Globus pallidus (tissue), 1 donor: ENCODE results near the gene ADPRM.

Experiments
- DNase-seq: peaks from one replicate; pipeline ENCODE4 v3.0.0-alpha.2; 2015; ENCODE audit warnings: low spot score

Gene ADPRM

DNA sequence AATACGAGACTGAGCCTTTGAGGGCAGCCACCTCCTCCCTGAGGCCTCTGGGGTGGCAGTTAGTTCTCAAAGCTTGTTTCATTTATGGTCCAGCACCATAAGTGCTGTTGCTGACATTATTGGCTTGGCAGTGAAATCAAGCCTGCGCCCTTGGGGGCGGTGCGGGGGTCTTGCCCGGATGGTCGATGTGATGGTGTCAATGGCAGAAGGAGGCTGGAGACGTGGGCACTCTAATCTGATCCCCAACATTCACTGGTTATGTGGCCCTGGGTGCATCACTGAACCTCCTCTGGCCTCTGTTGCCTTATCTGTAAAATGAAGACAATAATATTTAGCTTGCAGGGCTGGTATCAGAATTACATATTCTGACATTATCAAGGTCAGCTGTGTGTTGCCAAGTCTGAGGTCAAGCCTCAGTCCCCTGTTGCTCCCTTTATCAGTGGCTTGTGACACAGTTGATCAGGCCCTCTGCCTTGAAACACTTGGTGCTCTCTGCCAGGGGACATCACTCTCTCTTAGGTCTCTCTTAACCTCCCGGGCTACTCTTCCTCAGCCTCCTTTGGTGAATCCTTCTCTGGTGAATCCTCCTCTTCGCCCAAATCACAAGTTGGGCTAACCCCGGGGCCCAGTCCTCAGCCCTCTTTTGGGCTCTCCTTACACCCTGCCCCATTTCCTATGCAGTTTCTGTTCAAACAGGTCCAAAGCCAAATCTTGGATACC is 44.2 kb downstream of the ADPRM start:
- DNase-seq: no peak

DNA sequence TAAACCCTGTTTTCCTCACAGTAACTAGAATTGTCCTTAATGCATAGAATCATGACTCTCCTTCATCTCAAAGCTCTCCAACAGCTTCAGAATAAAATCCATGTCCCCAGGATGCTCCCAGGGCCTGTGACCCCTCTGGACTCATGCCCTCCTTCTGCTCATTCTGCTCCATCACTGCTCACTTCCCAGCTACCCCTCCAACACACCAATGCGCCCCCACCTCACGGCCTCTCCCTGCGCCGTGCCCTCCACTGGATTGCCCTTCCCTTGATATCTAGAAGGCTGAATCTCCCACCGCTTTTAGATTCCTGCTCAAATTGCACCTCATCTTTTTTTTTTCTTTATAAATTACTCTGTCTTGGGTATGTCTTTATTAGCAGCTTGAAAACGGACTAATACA is 45.0 kb downstream of the ADPRM start:
- no peak for DNase-seq

DNA sequence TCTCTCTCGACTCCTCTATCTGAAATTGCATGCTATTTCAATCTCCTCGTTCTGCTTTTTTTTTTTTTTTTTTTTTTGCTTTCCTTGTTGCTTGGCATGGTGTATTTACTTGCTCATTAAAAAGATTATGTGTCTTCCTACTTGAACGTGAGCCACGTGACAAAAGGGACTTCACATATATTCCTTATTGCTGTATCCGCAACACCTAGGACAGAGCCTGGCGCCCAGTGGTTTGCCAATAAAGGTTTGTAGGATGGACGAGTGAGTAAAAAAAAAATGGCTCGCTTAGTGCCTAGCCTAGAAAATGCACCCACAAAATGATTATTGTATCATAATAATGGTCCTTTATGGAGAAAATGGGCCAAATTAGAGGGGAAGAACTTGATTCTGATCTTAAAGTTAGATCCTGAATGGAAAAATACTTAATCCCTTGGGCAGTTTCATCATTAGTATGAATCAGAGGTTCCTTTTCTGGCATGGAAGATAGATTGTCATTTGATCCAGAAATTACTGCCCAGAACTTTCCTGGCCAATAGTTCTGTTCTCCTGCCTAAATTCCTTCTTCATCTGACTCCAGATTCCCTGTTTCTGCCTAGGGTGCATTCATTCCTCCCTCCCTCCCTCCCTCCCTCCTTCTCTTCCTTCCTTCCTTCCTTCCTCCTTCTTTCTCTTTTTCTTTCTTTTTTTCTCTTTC is 46.1 kb downstream of the ADPRM start:
- peak; percentile 48 for DNase-seq

DNA sequence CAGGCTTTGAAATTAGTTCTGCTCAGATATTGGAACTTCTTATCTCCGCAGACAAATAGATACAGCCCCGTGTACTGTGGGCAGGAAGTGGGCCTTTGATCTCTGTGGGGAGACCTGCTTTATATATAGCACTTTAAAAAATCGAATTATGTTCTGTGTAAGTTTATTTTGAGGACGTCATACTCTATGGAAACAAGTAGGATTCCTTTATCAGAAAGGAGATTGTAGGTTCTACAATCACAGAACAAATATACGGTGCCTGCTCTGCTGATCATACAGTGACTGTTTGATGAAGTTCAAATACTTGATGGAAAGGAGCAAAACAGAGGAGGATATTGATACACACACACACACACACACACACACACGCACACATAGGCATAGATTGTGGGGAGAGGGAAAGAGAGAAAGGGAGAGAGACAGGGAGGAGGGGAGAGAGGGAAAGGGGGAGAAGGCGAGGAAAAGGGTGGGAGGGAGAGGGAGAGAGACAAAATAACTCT is 47.2 kb downstream of the ADPRM start:
- no peak for DNase-seq

DNA sequence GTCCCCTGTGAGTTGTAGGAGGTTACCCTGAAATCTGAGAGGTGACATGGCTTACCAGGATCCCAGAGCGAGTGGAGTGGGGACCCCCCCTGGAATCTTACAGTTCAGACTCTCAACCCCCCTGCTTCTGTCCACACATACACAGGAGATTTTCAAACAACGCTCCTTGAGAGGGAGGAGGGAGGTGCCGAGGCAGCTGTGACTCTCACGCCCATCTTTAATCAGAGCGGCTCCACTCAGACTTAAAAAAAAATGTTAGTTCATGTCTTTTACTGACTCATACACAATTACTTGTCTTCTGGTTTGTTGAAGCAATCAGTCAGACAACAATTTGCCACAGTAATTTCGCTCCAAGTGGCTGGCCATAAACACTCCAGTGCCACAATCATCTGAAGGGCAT is 47.8 kb downstream of the ADPRM start:
- DNase-seq: no peak

DNA sequence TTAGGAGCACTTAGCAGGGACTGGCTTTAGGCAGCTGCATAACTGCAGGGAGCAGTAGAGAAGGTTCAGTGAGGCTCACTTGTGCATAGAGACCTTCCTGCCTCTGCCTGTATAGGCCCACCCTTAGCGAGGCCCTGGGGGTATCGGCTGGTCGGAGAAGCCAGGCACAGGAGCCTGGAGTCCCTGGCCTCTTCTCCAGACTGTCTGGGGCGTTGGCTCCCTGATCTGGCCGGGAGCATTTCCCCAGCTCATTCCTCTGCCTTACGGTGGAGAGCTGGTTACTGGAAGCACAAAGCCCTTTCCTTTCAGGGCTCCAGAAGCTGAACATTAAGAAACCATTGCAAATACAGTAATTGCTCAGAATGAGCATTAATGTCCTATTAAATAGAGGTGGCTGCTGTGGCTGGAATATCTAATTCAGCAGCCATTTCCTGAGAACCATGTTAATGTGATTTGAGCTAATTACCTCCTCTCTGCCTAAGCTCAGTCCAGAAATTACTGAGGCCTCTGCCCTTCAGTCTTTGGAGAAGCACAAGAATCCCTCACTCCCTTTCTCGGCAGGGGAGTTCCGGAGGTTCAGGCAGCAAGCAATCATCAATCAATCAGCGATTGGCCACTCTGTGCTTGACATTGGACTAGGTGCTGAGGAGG is 51.3 kb downstream of the ADPRM start:
- no peak for DNase-seq

DNA sequence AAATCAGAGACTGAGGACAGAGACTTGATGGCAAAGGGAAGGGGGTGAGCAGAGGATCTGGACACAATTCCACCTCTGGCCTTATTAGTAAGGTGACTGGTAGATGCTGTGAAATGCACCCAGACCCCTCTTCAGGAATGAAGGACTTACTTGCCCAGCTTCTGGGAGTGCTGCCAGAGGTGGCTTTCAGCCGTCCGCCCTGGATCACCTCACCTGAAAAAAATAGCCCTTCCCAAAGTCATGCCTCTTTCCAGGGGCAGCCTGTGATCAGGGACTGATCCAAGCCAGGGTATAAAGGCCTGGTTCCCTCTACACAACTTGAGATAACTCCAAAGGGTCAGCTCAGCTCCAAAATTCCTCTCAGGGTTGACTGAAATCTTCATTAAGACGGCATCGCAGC is 52.8 kb downstream of the ADPRM start:
- DNase-seq: no peak

DNA sequence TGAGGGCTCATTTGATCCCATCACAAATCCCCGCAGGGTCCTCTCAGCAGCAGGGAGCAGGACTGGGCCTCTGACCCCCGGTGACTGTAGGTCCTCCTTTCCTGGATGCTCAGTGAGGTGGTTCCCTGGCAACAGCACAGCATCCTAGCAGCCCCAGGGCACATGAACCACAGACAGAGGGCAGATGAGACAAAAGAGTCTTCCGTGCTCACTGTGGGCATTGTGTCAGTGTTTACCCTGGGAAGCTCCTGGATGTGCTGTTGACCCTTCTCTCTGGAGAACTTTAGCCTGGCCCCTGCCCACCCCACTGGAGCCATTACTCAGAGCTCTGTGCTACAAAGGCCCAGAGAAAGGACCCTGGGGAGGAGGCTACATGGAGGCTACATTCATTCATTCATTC is 54.2 kb downstream of the ADPRM start:
- DNase-seq: no peak

DNA sequence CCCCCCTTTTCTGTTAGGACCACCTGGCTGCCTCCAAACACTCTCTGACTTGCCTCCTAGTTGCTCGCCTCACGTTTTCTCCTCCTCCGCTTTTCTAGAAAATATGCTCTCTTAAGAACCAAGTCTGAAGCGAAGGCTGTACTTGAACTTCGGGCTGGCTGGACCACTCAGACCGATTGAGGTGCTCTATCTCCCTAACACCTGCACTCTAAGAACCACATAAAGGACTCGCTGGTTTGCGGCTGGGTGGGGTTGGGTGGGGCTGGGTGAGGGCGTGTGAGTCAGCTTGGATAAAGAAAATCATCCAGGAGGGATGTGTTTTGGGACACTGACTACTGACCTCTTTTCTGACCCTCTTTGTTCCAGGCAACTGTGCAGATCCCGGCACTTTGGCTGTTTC is 55.3 kb downstream of the ADPRM start:
- DNase-seq: no peak

DNA sequence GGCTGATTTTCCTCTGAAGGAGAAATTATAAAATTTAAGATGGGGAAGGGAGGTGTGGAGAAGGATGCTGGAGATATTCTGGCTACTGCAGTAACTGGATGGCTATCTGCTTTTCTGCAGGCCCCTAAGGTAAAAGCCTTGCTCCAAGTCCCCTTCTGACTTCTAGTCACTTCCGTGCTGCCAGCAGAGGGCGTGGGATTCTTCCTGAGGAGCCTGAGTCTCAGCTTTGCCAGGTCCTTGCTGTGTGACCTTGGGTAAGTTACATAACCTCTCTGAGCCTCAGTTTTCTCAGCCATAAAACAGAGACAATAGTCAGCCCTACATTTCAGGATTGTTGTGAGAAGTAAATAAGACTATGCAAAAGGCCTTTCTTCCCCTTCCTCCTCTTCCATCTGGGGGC is 56.7 kb downstream of the ADPRM start:
- DNase-seq: no peak

DNA sequence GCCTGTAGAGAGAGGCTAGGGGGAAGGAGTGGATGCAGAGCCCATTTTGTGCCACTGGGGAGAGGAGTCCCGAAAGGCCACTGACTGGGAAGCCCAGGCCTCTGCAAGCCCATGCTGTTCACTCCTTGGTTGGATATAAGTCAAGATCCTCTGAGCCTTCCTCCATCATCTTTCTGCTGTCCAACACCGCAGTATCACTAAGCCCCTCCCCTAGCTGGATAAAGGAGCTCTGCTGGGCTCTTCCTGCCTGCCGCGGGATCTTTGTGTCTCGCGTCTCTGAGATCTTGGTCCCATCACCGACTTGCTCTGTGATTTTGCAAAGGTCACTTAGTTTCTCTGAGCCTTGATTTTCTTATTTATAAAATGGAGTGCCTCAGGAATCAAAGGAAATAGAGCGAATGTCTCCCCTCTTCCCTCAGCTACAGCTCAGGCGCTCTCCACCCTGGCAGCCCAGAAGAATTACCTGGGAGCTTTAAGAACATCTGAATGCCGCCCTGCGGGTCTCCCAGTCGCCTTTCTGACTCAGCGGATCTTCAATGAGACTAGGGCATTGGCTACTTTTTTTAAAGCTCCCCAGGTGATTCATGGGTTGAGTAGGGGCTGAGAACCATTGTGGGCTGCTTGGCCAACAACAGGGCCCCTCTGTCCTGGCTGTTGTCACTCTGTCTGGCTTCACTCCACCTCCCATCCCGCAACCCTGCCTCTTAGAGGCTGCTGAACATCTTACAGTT is 57.6 kb downstream of the ADPRM start:
- DNase-seq: no peak

DNA sequence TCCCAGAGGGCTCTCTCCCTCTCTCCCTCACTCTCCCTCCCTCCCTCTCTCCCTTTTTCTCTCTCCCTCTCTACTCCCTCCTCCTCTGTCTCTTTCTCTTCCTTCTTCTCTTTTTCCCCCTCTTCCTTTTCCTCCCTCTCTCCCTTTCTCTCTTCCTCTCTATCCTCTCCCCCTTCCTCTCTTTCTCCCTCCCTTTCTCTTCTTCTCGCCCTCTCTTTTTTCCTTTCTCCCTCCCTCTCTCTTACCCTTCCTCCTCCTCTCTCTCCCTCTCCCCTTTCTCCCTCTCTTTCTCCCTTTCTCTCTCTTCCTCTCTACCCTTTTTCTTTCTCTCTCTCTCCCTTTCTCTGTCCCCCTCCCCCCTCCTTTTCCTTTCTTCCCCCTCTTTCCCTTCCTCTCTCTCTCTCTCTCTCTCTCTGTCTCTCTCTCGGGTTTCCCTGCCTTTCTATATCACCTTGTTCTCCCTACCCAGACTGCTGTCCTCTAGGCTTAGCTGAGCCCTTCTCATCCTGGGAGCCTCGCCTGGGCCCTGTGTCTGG is 58.3 kb downstream of the ADPRM start:
- DNase-seq: no peak

DNA sequence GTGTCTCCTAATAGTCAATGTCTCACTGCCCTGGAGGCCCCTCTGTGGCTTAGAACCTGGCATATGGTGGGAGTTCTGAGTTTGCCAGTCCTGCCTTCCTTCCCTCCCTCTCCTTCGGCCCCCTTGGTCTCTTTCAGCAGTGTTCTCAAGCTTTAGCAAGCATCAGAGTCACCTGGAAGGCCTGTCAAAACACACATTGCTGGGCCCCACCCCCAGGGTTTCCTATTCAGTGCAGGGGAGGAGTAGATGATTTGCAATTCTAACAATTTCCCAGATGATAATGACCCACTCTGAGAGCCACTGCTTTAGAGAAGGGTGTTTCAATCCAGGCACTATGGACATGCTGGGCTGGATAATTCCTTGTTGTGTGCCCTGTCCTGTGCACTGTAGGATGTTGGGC is 58.8 kb downstream of the ADPRM start:
- DNase-seq: no peak

DNA sequence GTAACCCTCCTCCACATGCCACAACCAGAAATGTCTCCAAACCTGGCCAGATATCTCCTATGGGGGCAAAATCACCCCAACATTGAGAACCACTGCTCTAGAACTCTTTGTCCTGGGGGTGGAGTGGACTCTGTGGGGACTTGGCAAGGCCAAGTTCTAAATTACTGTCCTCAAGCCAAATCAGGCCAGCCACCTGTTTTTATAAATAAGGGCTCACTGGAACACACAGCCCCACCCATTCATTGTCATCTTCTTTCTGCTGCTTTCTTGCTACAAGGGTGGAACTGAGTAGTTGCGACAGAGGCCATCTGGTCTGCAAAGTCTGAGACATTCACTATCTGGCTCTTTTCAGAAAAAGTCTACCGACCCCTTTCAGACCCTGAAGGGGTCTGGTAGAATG is 59.2 kb downstream of the ADPRM start:
- DNase-seq: no peak

DNA sequence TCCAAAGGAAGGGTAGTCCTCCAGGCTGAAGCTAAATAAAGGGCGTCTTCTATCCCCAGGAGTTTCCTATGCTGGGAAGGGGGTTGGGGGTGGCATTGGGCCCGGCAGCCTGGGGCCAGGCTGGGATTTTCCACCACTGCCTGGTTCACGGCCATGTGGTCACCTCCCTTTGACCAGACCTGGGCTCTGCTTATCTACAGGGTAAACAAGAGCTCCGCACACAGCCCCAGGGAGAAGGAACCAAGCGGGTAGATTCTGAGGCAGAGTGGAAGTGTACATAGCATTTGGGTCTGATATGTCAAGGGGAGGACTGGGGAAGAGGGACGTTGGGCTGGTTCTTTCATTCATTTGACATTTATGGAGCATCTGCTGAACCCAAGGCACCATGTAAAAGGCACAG is 59.7 kb downstream of the ADPRM start:
- DNase-seq: no peak

DNA sequence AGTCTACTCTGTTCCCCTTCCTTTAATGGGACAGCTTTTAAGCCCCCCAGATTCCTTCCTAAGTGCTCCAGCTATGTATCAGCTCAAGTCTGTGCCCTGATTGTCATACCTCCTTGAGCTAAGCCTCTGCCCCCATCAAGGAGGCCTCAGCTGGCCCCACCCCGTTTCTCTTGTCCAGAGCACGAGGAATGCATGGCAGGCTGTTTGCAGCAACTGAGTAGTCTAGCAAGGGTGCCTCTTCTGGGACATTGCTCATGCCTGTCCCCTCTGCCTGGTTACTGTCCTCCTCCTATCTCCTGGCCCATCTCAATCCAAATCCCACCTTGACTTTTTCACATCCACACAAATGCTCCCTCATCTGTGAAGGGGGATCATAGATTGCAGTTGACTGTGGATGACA is 60.3 kb downstream of the ADPRM start:
- DNase-seq: no peak

DNA sequence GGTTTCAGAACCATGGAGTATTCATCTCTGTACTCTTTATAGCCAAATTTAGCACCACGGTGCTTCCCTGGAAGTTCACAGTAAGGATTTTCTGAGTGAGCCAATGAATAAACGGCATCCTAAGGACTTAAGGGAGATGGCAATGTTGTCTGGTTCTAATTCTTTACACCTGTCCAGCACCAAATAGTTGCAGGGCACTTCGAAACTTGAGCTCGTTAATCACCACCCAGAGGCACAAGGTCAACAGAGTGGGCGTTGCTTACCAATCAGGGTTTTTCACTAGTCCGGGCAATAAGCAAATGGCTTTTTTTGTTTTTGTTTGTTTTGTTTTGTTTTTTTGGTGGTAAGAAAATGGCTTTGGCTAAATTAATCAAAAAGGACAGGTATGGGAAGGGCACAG is 60.7 kb downstream of the ADPRM start:
- DNase-seq: no peak
